GM12892 (cell line): Measurements from ENCODE around the gene MRPL14.

ENCODE experiments used
- DNase-seq: peaks from one replicate; pipeline ENCODE4 v3.0.0; 2011; ENCODE audit not compliant: insufficient read length
- FAIRE-seq: peaks from 2 replicates; lab custom pipeline; 2011; peaks lifted over from hg19 to GRCh38; lab: Jason Lieb, UNC
- POLR2A ChIP-seq: IDR thresholded peaks from 2 replicates; pipeline ENCODE4 v1.6.1; 2011; ENCODE audit warnings: low read depth, low read length, control low read depth
- POLR2AphosphoS5 ChIP-seq: IDR thresholded peaks from 2 replicates; pipeline ENCODE4 v1.6.1; 2011; ENCODE audit warnings: low read depth, low read length, control low read depth
- TAF1 ChIP-seq: IDR thresholded peaks from 2 replicates; pipeline ENCODE4 v1.6.1; 2011; ENCODE audit warnings: low read depth, mild to moderate bottlenecking, control low read depth, low read length, borderline replicate concordance

Gene MRPL14

DNA sequence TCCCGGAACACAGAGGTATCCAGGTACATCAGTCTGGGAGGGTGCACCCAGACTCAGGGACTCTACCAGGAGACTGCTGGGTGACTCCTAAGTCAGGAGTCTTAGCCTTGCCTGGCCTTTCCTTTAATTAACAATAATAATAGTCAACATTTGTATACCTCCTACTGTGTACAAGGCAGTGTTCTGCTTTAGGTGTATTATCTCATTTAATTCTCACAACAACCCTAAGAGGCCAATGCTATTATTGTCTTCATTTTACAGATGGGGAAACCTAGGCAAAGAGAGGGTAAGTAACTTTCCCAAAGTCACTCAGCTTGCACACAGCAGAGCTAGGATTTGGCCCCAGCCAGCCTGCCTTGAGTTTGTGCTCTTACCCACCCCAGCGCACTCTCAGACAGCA is 39.6 kb downstream of the MRPL14 start:
- FAIRE-seq (no peak), DNase-seq (no peak)
- no peak for TF ChIP-seq TAF1
- TF ChIP-seq POLR2A, result no peak
- no peak for TF ChIP-seq POLR2AphosphoS5

DNA sequence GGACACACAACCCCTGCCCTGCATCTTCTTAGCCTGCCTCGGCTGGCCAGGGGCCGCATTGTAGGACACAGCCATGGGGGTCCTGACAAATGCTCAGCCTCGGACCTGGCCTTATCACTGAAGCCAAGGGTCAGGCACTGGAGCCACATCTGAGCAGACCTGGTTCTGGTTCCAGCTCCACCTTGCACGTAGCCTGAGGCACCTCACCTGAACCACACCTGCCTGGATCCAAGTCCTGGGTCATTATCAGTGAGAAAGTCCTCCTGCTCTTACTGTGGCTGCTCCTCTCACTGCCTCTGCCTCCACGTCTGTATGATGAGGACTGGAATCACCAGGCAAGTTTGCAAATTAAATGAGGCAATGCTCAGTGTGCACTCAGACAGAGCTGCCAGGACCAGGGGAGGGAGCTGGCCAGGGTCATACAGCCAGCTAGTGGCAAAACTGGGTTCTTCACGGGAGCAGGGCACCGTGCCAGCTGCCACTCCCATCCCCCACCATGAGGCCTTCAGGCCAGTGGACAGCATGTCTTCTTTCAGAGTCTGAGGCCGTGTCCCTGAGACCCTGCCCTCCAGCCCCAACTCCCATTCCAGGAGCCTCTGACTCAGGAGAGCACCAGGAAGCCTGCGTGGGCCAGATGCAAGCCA is 40.2 kb downstream of the MRPL14 start:
- FAIRE-seq, result no peak
- no peak for TF ChIP-seq POLR2AphosphoS5
- no peak for TF ChIP-seq POLR2A
- TF ChIP-seq TAF1, result no peak
- DNase-seq, result no peak

DNA sequence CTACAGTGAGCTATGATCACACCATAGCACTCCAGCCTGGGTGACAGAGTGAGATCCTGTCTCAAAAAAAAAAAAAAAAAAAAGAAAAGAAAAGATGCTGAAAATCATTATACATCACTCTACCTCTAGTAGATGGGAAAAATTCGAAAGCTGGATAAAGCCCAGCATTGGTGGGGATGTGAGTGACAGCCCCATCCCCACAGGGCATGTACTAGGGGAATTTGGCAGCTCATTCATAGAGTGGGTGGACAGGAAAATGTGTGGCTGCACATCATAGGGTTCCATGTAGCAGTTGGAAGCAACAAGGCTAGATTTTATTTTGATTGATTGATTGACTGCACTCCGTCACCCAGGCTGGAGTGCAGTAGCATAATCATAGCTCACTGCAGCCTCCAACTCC is 42.0 kb downstream of the MRPL14 start:
- DNase-seq (no peak), FAIRE-seq (no peak)
- TF ChIP-seq POLR2A (no peak), POLR2AphosphoS5 (no peak), TAF1 (no peak)

DNA sequence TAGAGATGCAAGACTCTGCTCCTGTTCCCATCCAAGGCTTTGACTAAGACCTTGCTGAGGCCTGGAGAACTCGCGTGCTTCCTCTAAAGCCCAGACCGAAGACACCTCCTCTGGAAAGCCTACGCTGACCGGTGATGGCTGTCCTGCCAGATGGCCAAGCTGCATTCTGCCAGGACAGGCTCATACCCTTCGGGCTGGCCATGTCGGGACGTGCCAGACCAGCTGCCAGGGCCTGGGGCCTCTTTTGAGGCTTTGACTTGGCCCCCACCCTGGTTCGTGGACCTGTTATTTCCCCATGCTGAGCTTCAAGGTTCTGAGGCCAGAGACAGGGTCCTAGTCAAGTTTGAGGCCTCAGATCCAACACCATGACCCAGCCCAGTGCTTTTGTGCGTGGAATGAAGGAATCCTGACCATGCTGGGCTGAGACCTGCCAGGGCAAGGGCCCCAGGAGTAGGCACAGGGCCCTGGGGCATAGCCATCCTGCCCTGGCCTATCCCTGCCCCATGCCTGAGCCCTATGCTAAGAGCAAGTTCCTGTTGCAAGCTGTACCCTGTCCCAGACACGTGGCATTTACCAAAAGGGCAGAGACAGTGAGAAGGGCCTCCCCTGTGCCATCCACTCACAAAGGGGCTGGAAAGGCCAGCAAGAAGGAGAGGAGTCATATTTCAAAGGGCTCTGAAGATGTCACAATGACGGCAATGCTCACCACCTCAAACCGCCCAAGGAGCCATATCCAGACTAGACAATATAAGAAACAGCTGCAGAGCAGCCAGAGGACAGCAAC is 42.8 kb downstream of the MRPL14 start:
- no peak for FAIRE-seq
- TF ChIP-seq TAF1, result no peak
- TF ChIP-seq POLR2AphosphoS5, result no peak
- no peak for DNase-seq

DNA sequence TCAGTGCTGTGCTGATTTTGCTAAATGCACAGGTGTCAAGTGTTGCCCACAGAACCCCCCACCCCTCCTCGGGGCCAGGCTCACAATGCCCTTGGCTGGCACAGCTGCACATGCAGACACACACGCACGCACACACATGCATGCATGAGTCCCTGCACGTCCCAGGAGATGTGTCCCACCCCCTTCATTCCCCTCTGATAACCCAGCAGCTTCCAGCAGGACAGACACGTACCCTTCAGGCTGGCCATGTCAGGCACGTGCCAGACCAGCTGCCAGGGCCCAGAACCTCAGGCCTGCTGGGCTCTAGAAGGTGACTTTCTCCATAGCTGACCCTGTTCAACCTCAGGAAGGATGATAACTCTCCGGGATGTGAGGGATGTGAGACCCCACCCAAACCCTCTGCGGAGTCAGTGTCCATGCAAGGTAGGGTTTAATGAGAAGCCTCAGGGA is 44.4 kb downstream of the MRPL14 start:
- no peak for FAIRE-seq
- DNase-seq, result no peak
- TF ChIP-seq TAF1 (no peak), POLR2AphosphoS5 (no peak), POLR2A (no peak)

DNA sequence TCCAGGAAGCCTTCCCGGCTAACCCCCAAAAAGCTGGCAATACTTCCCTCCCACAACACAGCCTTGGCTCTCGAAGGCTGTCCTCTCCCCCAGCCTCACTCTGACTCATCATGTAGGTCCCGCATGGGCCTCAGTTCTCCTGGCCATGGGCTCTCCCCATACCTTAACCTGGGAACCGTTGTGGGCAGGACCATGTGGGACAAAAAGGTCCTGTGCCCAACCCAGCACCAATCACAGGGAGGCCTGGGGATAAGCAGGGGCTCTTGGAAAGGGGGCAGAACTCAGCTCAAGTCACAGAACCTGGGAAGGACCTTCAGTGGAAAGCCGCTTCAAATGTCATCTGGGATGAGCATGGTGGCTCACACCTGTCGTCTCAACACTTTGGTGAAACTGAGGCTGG is 45.5 kb downstream of the MRPL14 start:
- no peak for FAIRE-seq
- no peak for DNase-seq
- no peak for TF ChIP-seq POLR2AphosphoS5
- TF ChIP-seq TAF1, result no peak
- TF ChIP-seq POLR2A, result no peak

DNA sequence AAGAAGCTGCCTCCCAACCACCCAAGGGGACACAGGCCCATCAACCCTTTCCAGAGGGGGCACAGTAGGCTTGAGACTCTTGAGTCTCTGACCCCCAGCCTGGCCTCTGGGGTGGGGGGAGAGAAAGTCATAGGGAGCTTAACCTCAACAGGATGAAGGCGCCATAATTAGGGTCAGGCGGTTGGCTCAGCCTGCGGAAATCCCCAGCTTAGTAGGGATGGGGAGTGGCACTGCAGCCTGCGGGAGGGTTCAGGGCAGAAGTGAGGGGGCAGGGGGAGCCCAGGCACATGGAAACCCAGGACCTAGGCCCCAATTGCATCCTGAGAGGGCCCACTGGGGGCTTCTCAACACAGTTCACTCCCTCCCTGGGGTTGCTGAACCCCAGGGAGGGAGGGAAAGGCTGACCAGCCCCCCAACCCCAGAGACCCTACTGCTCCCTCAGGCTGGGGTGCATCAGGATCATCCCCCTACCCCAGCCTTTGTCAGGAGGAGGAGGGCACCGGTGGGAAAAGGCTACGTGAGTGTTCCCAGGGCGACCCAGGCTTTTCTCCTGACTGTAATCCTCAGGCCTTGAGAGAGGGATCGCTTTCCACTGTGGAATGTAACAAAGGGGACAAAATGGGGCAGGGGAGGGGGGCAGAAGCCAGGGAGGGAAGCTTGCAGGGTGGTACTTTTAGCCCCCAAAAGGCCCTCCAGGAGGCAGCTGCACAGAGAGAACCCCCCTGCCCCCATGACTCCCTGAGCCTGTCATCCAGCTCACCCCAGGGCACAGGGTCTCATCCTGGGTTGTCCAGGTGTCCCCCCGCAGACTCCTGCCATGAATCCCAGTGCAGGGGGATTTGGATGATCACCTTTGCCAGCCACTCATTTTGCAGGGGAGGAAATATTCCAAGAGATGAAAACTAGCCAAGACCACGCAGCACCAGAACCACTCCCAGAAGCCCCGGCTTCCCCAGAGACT is 46.4 kb downstream of the MRPL14 start:
- FAIRE-seq (no peak), DNase-seq (no peak)
- TF ChIP-seq POLR2AphosphoS5 (no peak), TAF1 (no peak), POLR2A (no peak)

DNA sequence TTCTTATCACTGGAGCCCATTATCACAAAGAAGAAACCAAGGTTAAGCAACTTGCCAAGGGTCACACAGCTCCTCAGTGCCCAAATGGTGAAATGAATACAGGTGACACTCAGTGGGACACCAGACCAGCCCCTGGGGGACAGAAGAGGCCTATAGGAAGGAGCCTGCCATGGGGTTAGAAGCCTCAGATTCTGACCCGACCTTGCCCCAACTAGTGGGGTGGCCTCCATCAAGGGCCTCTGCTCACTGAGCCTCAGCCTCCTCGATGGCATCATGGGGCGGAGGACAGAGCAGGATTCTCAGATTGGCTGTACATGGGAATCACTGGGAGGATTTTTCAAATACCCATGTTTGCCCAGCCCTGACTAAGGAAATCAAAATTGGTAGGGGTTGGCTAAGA is 47.6 kb downstream of the MRPL14 start:
- DNase-seq (no peak), FAIRE-seq (no peak)
- no peak for TF ChIP-seq POLR2A
- TF ChIP-seq POLR2AphosphoS5, result no peak
- no peak for TF ChIP-seq TAF1

DNA sequence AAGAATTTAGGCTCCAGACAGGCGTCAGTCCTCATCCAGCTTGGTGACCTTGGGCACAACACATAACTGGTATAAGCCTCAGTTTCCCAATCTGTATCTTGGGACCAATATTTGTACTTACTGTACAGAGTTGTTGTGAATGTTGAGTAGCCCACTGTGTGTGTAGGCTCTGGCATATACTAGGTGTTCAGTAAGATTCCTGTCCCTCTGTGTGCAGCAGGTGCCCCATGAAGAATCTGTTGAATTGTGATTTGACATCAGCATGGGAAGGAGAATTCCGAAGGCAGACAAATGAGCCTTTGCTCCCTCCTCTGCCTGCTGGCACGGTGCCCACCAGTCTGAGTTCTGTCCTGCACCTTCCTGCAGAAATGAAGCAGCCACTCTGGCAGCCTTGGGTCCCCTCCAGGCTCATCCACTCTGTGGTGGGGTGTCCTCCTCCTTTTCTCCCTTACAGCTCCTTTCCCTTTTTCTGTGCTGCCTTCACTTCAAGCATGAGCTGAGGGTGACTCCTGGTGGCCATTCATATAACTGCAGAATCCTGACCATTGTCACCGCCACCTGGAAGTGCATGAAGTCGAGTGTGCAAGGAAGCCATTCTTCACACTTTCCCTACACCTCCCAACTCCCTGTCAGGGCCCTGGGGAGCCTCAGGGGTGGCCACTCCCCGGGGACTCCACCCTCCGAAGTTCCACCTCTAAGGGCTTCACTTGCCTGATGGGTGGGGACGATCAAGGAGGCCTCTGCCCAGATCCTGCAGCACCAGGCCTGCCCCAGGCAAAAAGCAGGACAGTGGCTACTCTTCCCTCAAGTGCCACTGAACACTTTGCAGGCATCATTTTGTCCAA is 48.2 kb downstream of the MRPL14 start:
- TF ChIP-seq POLR2A (no peak), POLR2AphosphoS5 (no peak), TAF1 (no peak)
- DNase-seq, result peak; percentile 53
- peak; percentile 84 for FAIRE-seq

DNA sequence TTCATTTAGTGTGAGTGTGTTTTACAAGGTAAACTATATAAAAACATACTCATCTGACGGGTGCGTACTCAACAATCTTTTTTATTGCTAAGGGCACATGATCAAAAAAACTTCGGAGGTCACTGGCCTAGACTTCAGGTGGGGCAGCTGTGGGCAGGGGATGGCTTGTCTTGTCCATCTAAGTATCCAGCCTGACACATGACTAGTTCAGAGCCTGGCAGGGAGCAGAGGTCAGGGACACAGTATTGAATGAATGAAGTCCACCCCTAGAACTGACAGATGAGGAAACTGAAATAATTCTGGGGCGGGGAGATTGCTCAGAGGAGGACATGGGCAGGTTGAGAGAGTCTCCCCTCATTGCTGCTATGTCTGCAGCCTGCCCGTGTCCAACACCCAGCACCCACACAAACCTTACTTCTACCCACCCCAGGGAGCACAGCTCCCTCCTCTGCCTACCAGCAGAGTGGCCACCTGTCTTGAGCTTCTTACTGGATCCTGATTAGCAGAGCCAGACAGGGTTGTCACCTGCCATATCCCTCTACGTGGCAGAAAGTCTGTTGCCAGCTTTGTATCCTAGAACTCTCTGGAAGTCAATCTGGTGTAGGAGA is 48.9 kb downstream of the MRPL14 start:
- FAIRE-seq, result no peak
- no peak for DNase-seq
- TF ChIP-seq TAF1 (no peak), POLR2A (no peak), POLR2AphosphoS5 (no peak)
